Skeletal muscle satellite cell (primary cell): Measurements from ENCODE around the gene C20orf202.

ENCODE experiments used
- H3K27me3 ChIP-seq: 2 replicates; pipeline ENCODE4 v1.7.0; 2013; ENCODE audit warnings: low read length; ENCODE audit not compliant: control insufficient read depth, insufficient read depth
- H3K36me3 ChIP-seq: 2 replicates; pipeline ENCODE4 v1.7.0; 2013; ENCODE audit warnings: mild to moderate bottlenecking, control low read depth, low read length; ENCODE audit not compliant: insufficient read depth
- H3K4me1 ChIP-seq: 2 replicates; pipeline ENCODE4 v1.7.0; 2013; ENCODE audit warnings: low read length; ENCODE audit not compliant: control insufficient read depth, insufficient read depth
- H3K4me2 ChIP-seq: 2 replicates; pipeline ENCODE4 v1.7.0; 2013; ENCODE audit warnings: mild to moderate bottlenecking, low read length
- H3K4me3 ChIP-seq: 2 replicates; pipeline ENCODE4 v1.7.0; 2013; ENCODE audit warnings: low read length
- H3K9ac ChIP-seq: 2 replicates; pipeline ENCODE4 v1.7.0; 2013; ENCODE audit warnings: mild to moderate bottlenecking, low read depth, low read length, moderate library complexity
- H3K9me3 ChIP-seq: replicated peaks from 2 replicates; pipeline ENCODE4 v1.7.0; 2013; ENCODE audit warnings: mild to moderate bottlenecking, control low read depth, low read length

The C20orf202 gene

DNA sequence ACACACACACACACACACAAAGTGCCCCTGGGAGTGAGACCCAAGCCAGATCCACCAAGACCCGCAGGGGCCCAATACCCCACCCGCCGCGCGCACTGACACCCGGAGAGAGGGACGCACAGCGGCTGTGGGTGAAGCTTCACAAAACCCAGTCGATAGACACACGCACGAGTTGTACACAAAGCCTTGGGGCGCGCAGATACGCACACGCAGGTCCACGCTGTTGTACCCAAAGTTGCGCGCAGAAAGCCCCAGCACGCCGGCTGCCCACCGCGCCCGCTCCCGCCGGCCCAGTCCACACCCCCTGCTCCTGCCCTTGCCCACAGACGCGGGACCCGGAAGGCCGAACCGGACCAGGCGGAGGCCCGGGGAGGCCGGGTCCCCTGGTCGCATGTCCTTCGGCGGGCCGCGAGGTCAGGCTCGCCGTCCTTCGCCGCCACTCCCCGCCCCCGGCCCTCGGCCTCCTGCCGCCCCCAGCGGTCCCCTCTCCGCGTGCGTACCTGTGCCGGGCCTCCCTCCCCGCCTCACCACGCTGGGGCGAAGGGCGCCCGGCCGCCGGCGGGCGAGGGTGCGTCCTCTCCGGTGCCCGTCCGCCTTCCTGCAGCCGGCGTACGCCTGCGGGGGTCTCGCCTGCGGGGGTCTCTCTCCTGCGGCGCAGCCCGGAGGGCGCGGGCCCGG, 18.5 kb upstream of the C20orf202 start, which contains the start of gene TMEM74B:
Gene TMEM74B (minus strand): TSS at position 344 of the 678 bp plus-strand sequence. CDS start 1,180 bp downstream, outside the sequence.
- Histone ChIP-seq H3K4me2 (peak within 1 kb of the TSS; percentile 70), H3K9me3 (no peaks in the 10 kb centered on the region), H3K27me3 (peaks cover 59% of the 10 kb centered on the region), H3K36me3 (no peaks in the 10 kb centered on the region), H3K4me3 (peak within 1 kb of the TSS; percentile 57), H3K4me1 (no peaks in the 10 kb centered on the region), H3K9ac (no peak within 1 kb of the TSS)

DNA sequence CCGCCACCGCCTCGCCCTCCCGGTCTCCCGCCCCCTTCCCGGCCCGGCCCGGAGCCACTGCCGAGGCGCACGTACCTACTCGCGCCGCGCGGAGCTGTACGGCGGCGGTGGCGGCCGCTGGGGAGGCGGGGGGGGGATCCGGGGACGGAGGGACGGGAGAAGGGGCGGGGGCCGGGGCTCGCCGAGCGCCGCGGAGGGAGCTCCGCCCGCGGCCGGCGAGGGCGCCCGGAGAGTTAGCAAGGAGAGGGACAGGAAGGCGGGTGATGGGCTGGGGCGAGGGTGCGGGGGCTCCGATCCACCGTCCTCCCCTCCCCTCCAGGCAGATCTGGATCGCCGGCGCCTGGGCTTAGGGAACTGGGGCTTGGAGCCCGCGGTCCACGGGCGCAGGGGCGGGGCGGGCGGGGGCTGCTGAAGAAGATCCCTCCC, 17.9 kb upstream of the C20orf202 start:
- H3K4me1 ChIP-seq, result no peaks in the 10 kb centered on the region
- H3K9me3 ChIP-seq, result no peaks in the 10 kb centered on the region
- peaks cover 65% of the 10 kb centered on the region for H3K27me3 ChIP-seq
- H3K36me3 ChIP-seq, result no peaks in the 10 kb centered on the region
- no peak overlapping the region for H3K9ac ChIP-seq
- H3K4me3 ChIP-seq, result peak overlapping the region; percentile 57
- H3K4me2 ChIP-seq, result peak overlapping the region; percentile 70

DNA sequence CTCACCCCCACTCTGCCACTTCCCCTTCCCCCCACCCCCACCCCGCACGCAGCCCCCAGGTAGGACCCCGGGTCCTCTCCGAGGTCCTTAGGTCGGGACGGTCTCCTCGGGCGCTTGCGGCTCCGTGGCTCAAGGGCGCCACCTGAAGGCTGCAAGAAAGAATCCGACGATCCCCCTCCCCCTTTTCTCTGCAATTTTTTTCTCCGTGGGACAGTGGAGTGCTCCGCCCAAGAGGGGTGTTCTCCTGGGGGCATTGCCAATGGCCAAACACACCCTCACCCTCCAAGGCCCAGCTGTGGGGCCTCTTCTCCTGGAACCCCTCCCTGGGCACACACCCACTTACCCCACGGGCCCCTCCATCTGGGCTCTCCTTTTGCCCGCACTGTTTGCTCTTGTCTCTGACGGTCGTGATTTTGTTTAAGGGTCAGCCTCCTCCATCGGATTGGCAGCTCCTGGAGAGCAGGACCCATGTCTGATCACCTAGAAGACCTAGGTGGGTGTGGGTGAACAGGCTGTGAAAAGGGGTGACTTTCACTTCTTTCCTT, 17.4 kb upstream of the C20orf202 start:
- H3K4me2 ChIP-seq, result peak overlapping the region; percentile 18
- no peak overlapping the region for H3K4me3 ChIP-seq
- no peaks in the 10 kb centered on the region for H3K36me3 ChIP-seq
- no peaks in the 10 kb centered on the region for H3K4me1 ChIP-seq
- H3K9ac ChIP-seq, result no peak overlapping the region
- H3K9me3 ChIP-seq, result no peaks in the 10 kb centered on the region
- H3K27me3 ChIP-seq, result peaks cover 70% of the 10 kb centered on the region

GRCh38 chr20:1186367-1186991, 16.8 kb upstream of the C20orf202 start:
- H3K4me1 ChIP-seq, result no peaks in the 10 kb centered on the region
- H3K4me2 ChIP-seq, result no peak overlapping the region
- no peaks in the 10 kb centered on the region for H3K36me3 ChIP-seq
- H3K9ac ChIP-seq, result no peak overlapping the region
- H3K9me3 ChIP-seq, result no peaks in the 10 kb centered on the region
- no peak overlapping the region for H3K4me3 ChIP-seq
- H3K27me3 ChIP-seq, result peaks cover 76% of the 10 kb centered on the region

DNA sequence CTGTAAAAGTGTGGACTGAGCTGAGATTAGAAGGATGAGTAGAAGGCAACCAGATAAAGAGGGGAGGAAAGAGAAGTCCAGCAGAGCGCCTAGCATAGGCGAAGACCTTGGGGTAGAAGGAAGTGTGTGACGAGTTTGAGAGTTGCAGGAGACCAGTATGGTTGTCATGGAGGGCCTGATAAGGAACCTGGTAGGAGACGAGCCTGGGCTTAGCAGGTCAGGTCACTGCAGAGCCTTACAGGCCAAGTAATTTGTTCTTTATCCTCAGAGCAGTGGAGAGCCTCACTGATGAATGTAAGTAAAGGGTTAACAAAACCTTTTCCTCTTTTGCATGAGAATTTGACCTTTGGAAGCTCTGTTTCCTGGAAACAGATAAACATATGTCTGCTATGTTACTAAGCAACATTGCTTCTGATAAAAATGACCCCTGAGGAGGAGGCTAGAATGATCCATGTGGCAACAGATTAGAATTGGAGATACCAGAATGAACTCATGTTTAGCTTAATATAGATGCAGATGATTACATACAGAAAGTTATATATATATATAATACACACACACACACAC, 15.6 kb upstream of the C20orf202 start:
- Histone ChIP-seq H3K9me3 (no peaks in the 10 kb centered on the region), H3K4me3 (no peak overlapping the region), H3K4me2 (no peak overlapping the region), H3K36me3 (no peaks in the 10 kb centered on the region), H3K4me1 (no peaks in the 10 kb centered on the region), H3K9ac (no peak overlapping the region), H3K27me3 (peaks cover 76% of the 10 kb centered on the region)

- H3K36me3 ChIP-seq, result no peaks in the 10 kb centered on the region
- H3K4me3 ChIP-seq, result no peak overlapping the region
- H3K27me3 ChIP-seq, result peaks cover 73% of the 10 kb centered on the region
- no peaks in the 10 kb centered on the region for H3K4me1 ChIP-seq
- H3K9ac ChIP-seq, result no peak overlapping the region
- no peaks in the 10 kb centered on the region for H3K9me3 ChIP-seq
- H3K4me2 ChIP-seq, result no peak overlapping the region
Observed at GRCh38 chr20:1188347-1188746, 14.9 kb upstream of the C20orf202 start.

- no peak overlapping the region for H3K4me2 ChIP-seq
- no peak overlapping the region for H3K4me3 ChIP-seq
- H3K36me3 ChIP-seq, result no peaks in the 10 kb centered on the region
- H3K27me3 ChIP-seq, result peaks cover 72% of the 10 kb centered on the region
- H3K4me1 ChIP-seq, result no peaks in the 10 kb centered on the region
- H3K9me3 ChIP-seq, result no peaks in the 10 kb centered on the region
- no peak overlapping the region for H3K9ac ChIP-seq
Observed at GRCh38 chr20:1189827-1190226, 13.4 kb upstream of the C20orf202 start.

DNA sequence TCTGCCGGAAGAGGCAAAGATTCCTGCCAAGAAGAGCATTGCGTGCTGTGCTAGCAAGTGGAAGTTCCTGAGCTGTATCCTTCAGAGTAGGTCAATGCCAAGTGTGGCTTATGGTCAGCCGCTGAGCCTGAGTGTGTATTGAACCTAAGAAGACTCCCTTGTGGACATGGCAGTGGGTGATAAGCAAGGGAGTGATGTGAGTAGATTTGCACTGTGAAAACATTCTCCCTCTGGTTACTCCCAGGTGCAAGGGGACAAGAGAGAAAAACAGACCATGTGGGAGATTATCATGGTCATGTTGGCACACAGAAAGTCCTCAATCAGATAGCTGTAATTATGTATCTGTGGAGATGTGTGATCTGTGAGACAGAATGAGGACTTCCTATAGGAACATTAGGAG, 12.4 kb upstream of the C20orf202 start:
- H3K27me3 ChIP-seq, result peaks cover 80% of the 10 kb centered on the region
- H3K4me1 ChIP-seq, result no peaks in the 10 kb centered on the region
- no peak overlapping the region for H3K4me2 ChIP-seq
- H3K9me3 ChIP-seq, result no peaks in the 10 kb centered on the region
- H3K4me3 ChIP-seq, result no peak overlapping the region
- no peak overlapping the region for H3K9ac ChIP-seq
- no peaks in the 10 kb centered on the region for H3K36me3 ChIP-seq

- no peak overlapping the region for H3K4me3 ChIP-seq
- no peaks in the 10 kb centered on the region for H3K9me3 ChIP-seq
- no peak overlapping the region for H3K9ac ChIP-seq
- no peak overlapping the region for H3K4me2 ChIP-seq
- peaks cover 80% of the 10 kb centered on the region for H3K27me3 ChIP-seq
- no peaks in the 10 kb centered on the region for H3K4me1 ChIP-seq
- no peaks in the 10 kb centered on the region for H3K36me3 ChIP-seq
Observed at GRCh38 chr20:1191299-1191698, 12.0 kb upstream of the C20orf202 start.

GRCh38 chr20:1195226-1195625, 8.0 kb upstream of the C20orf202 start:
- no peak overlapping the region for H3K4me3 ChIP-seq

GRCh38 chr20:1196634-1197033, 6.6 kb upstream of the C20orf202 start:
- H3K4me2 ChIP-seq, result no peak overlapping the region
- no peaks in the 10 kb centered on the region for H3K9me3 ChIP-seq
- H3K9ac ChIP-seq, result no peak overlapping the region
- H3K36me3 ChIP-seq, result no peaks in the 10 kb centered on the region
- H3K27me3 ChIP-seq, result peaks cover 54% of the 10 kb centered on the region
- H3K4me3 ChIP-seq, result no peak overlapping the region
- no peaks in the 10 kb centered on the region for H3K4me1 ChIP-seq

More at GRCh38 chr20:1195226-1195625, 8.0 kb upstream of the C20orf202 start:
- Histone ChIP-seq H3K9me3 (no peaks in the 10 kb centered on the region), H3K4me2 (no peak overlapping the region), H3K9ac (no peak overlapping the region), H3K36me3 (no peaks in the 10 kb centered on the region), H3K27me3 (peaks cover 65% of the 10 kb centered on the region), H3K4me1 (no peaks in the 10 kb centered on the region)
